ENCODE results near the gene TPPP3.

The TPPP3 gene

DNA sequence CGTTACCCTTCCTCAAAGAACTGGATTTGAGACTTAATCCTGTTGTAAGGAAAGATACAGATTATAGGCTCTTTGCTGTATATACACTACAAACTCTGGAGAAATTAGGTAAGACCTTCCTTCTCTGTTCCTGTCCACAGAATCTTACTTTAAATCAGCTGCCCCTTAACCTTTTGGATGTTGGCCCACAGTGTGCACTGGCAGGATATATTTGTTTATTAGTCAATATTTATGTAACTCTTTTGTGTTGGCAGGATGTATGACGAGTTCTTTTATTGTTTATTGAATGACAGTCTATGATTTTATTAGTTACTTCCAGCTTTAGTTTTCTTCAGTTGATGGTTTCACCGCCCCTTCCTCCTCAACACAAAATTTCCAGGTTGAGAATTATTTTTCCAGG is 47.0 kb downstream of the TPPP3 start:
- no peaks in the 10 kb centered on the region for H3K36me3 ChIP-seq (replicated peaks; ENCODE audit: low read depth, low read length)
- no peak overlapping the region for H2AFZ ChIP-seq (ENCODE audit: low read depth, low read length)
- no peaks in the 10 kb centered on the region for H3K9me3 ChIP-seq (ENCODE audit: insufficient read depth, low read length)
- no peaks in the 10 kb centered on the region for H3K27me3 ChIP-seq (ENCODE audit: low read depth, low read length)
- H3K79me2 ChIP-seq (ENCODE audit: low read length) = no peaks in the 10 kb centered on the region
- H3K4me2 ChIP-seq (ENCODE audit: low read length) = no peak overlapping the region
- no peaks in the 10 kb centered on the region for H4K20me1 ChIP-seq (ENCODE audit: insufficient read depth, low read length)
- no peaks in the 10 kb centered on the region for H3K4me1 ChIP-seq (ENCODE audit: low read length)
- no peak overlapping the region for H3K27ac ChIP-seq (ENCODE audit: low read length)
- H3K9ac ChIP-seq (ENCODE audit: low read length) = no peak overlapping the region
- no peak overlapping the region for H3K4me3 ChIP-seq (ENCODE audit: low read length)
- TF ChIP-seq CTCF (IDR thresholded peaks at IDR 0.05; ENCODE audit: low read depth, low read length) (no peak), EZH2phosphoT487 (IDR thresholded peaks at IDR 0.05; ENCODE audit: low read depth) (no peak)

- no peak overlapping the region for H3K9ac ChIP-seq (ENCODE audit: low read length)
- H3K9me3 ChIP-seq (ENCODE audit: insufficient read depth, low read length) = no peaks in the 10 kb centered on the region
- H3K4me3 ChIP-seq (ENCODE audit: low read length) = no peak overlapping the region
- H2AFZ ChIP-seq (ENCODE audit: low read depth, low read length) = no peak overlapping the region
- H3K27ac ChIP-seq (ENCODE audit: low read length) = no peak overlapping the region
- no peaks in the 10 kb centered on the region for H3K36me3 ChIP-seq (replicated peaks; ENCODE audit: low read depth, low read length)
- no peaks in the 10 kb centered on the region for H3K79me2 ChIP-seq (ENCODE audit: low read length)
- H4K20me1 ChIP-seq (ENCODE audit: insufficient read depth, low read length) = no peaks in the 10 kb centered on the region
- no peaks in the 10 kb centered on the region for H3K27me3 ChIP-seq (ENCODE audit: low read depth, low read length)
- H3K4me2 ChIP-seq (ENCODE audit: low read length) = no peak overlapping the region
- no peak for TF ChIP-seq CTCF (IDR thresholded peaks at IDR 0.05; ENCODE audit: low read depth, low read length)
- no peak for TF ChIP-seq EZH2phosphoT487 (IDR thresholded peaks at IDR 0.05; ENCODE audit: low read depth)
- no peaks in the 10 kb centered on the region for H3K4me1 ChIP-seq (ENCODE audit: low read length)
Observed at GRCh38 chr16:67345401-67345800, 47.9 kb downstream of the TPPP3 start.

DNA sequence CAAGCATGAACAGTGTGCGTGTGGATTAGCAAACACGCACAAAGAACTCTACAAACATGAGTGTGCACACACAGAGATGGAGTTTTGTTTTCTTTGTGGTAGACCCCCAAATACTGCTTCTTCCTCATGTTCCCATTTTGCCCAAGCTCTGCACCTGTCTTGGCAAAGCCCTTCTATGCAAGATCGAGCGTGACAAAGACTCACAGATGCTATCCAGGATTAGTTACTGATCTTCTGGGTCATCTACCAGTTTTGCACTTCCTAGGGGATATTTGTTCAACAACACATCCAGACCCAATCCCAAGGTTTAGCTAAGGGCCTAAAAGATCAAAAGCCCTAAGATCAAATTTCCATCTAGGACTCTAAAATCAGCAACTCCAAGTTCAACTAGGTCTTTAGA is 50.7 kb downstream of the TPPP3 start:
- H3K9ac ChIP-seq (ENCODE audit: low read length) = no peak overlapping the region
- no peaks in the 10 kb centered on the region for H3K4me1 ChIP-seq (ENCODE audit: low read length)
- H4K20me1 ChIP-seq (ENCODE audit: insufficient read depth, low read length) = no peaks in the 10 kb centered on the region
- no peaks in the 10 kb centered on the region for H3K36me3 ChIP-seq (replicated peaks; ENCODE audit: low read depth, low read length)
- no peak overlapping the region for H3K4me3 ChIP-seq (ENCODE audit: low read length)
- no peaks in the 10 kb centered on the region for H3K9me3 ChIP-seq (ENCODE audit: insufficient read depth, low read length)
- no peaks in the 10 kb centered on the region for H3K27me3 ChIP-seq (ENCODE audit: low read depth, low read length)
- H3K4me2 ChIP-seq (ENCODE audit: low read length) = no peak overlapping the region
- no peaks in the 10 kb centered on the region for H3K79me2 ChIP-seq (ENCODE audit: low read length)
- no peak overlapping the region for H3K27ac ChIP-seq (ENCODE audit: low read length)
- no peak overlapping the region for H2AFZ ChIP-seq (ENCODE audit: low read depth, low read length)
- no peak for TF ChIP-seq CTCF (IDR thresholded peaks at IDR 0.05; ENCODE audit: low read depth, low read length)
- no peak for TF ChIP-seq EZH2phosphoT487 (IDR thresholded peaks at IDR 0.05; ENCODE audit: low read depth)

DNA sequence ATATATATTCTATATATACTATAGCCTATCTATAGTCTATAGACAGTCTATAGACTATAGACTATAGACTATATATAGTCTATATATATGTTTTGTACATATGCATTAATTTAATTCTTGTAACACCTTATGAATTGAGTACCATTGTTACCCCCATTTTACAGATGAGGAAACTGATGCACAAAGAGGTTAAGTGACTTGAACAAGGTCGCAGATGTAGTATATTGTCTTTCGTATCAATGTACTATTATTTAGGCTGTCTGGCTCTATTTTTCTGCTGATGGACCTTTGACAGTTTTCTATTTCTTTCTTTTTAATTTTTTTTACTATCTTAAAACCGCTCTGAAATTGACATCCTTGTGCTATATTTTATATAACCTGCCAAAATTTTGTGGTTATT is 52.0 kb downstream of the TPPP3 start:
- Histone ChIP-seq H2AFZ (ENCODE audit: low read depth, low read length) (no peak overlapping the region), H3K36me3 (replicated peaks; ENCODE audit: low read depth, low read length) (no peaks in the 10 kb centered on the region), H4K20me1 (ENCODE audit: insufficient read depth, low read length) (no peaks in the 10 kb centered on the region), H3K4me3 (ENCODE audit: low read length) (no peak overlapping the region), H3K27ac (ENCODE audit: low read length) (no peak overlapping the region), H3K9me3 (ENCODE audit: insufficient read depth, low read length) (no peaks in the 10 kb centered on the region), H3K9ac (ENCODE audit: low read length) (no peak overlapping the region), H3K27me3 (ENCODE audit: low read depth, low read length) (no peaks in the 10 kb centered on the region), H3K4me2 (ENCODE audit: low read length) (no peak overlapping the region), H3K79me2 (ENCODE audit: low read length) (no peaks in the 10 kb centered on the region), H3K4me1 (ENCODE audit: low read length) (no peaks in the 10 kb centered on the region)
- TF ChIP-seq CTCF (IDR thresholded peaks at IDR 0.05; ENCODE audit: low read depth, low read length) (no peak), EZH2phosphoT487 (IDR thresholded peaks at IDR 0.05; ENCODE audit: low read depth) (no peak)
